BLaER1 (cell line): Measurements from ENCODE around the gene EFNA5.

Experiments used
- H3K27ac ChIP-seq: shearing (Covaris generic); formaldehyde crosslinking; 2 replicates; pipeline ENCODE4 v1.8.1; 2022
- H3K27me3 ChIP-seq: shearing (Covaris generic); formaldehyde crosslinking; 2 replicates; pipeline ENCODE4 v1.8.1; 2022
- H3K36me3 ChIP-seq: shearing (Covaris generic); formaldehyde crosslinking; 2 replicates; pipeline ENCODE4 v1.8.1; 2022
- H3K4me1 ChIP-seq: shearing (Covaris generic); formaldehyde crosslinking; 2 replicates; pipeline ENCODE4 v1.8.1; 2022
- H3K4me2 ChIP-seq: shearing (Covaris generic); formaldehyde crosslinking; 2 replicates; pipeline ENCODE4 v1.8.1; 2022
- H3K4me3 ChIP-seq: shearing (Covaris generic); formaldehyde crosslinking; 2 replicates; pipeline ENCODE4 v1.8.1; 2022
- H3K9ac ChIP-seq: shearing (Covaris generic); formaldehyde crosslinking; 2 replicates; pipeline ENCODE4 v1.8.1; 2022
- H3K9me3 ChIP-seq: shearing (Covaris generic); formaldehyde crosslinking; 2 replicates; pipeline ENCODE4 v1.8.1; 2022
- H4K20me1 ChIP-seq: shearing (Covaris generic); formaldehyde crosslinking; 2 replicates; pipeline ENCODE4 v1.8.1; 2022
- Cebpa-rat ChIP-seq: shearing (Covaris generic); IDR thresholded peaks from 2 replicates; pipeline ENCODE4 v1.8.1; 2022

EFNA5 gene

DNA sequence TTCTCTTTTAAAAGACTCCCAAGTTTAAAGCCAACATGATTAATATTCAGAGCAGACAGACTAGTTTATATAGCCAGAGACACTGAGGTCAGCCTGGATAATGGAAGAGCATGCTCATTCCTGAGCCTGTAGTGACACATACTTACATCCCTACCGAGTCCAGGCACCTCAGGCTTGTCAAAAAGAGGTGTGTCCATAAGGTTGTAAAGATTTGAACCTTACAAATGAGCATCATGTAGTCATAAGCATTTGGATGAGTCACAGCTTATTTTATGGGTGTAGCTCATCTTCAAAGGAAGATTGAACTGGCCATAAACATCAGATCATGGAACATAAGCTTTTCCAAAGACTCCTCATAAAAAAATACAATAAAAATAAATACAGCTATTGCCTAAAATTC, 333.5 kb downstream of the EFNA5 start:
- Histone ChIP-seq H3K4me3 (no peak overlapping the region), H3K9me3 (no peaks in the 10 kb centered on the region), H3K4me2 (no peak overlapping the region), H4K20me1 (no peaks in the 10 kb centered on the region), H3K27me3 (no peaks in the 10 kb centered on the region), H3K9ac (no peak overlapping the region), H3K27ac (no peak overlapping the region), H3K36me3 (no peaks in the 10 kb centered on the region), H3K4me1 (no peaks in the 10 kb centered on the region)
- TF ChIP-seq Cebpa-rat: no peak

DNA sequence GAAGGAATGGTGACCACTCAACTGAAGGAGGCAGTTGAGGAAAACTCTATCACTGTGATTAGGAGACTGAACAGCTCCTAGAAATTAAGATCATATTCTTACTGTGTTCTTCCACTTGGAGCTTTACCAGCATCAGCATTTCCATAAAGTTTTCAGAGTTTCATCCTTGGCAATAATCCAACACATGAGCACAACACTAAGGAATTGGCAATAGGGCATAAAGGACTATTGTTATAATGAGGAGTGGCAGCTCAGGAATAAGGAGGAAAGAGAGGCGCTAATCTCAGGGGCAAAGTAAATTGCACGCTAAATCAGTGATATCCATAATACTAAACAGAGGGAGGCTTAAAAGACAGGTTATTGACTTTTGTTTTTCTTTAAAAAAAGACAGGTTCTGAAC, 338.9 kb downstream of the EFNA5 start:
- H3K27ac ChIP-seq: no peak overlapping the region
- H3K9me3 ChIP-seq: no peaks in the 10 kb centered on the region
- H3K4me1 ChIP-seq: no peaks in the 10 kb centered on the region
- no peak overlapping the region for H3K4me3 ChIP-seq
- H3K4me2 ChIP-seq: no peak overlapping the region
- H3K9ac ChIP-seq: no peak overlapping the region
- no peaks in the 10 kb centered on the region for H4K20me1 ChIP-seq
- H3K27me3 ChIP-seq: no peaks in the 10 kb centered on the region
- TF ChIP-seq Cebpa-rat: no peak
- no peaks in the 10 kb centered on the region for H3K36me3 ChIP-seq

DNA sequence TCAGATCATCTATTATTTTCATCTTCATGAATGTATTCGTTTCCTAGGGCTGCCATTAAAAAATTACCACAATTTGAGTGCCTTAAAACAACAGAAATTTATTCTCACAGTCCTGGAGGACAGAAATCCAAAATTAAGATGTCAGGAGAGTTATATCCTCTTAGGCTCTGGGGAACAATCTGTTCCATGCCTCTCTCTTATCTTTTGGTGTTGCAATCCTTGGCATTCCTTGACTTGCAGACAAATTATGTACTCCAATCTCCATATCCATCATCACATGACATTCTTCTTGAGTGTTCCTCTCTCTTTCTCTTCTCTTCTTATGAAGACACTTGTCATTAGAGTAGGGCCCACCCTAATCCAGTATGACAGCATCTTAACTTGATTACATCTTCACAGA, 339.4 kb downstream of the EFNA5 start:
- no peak overlapping the region for H3K4me2 ChIP-seq
- H3K27me3 ChIP-seq: no peaks in the 10 kb centered on the region
- no peak for TF ChIP-seq Cebpa-rat
- no peaks in the 10 kb centered on the region for H3K36me3 ChIP-seq
- H3K27ac ChIP-seq: no peak overlapping the region
- H3K4me3 ChIP-seq: no peak overlapping the region
- no peaks in the 10 kb centered on the region for H4K20me1 ChIP-seq
- H3K4me1 ChIP-seq: no peaks in the 10 kb centered on the region
- no peak overlapping the region for H3K9ac ChIP-seq
- H3K9me3 ChIP-seq: no peaks in the 10 kb centered on the region

DNA sequence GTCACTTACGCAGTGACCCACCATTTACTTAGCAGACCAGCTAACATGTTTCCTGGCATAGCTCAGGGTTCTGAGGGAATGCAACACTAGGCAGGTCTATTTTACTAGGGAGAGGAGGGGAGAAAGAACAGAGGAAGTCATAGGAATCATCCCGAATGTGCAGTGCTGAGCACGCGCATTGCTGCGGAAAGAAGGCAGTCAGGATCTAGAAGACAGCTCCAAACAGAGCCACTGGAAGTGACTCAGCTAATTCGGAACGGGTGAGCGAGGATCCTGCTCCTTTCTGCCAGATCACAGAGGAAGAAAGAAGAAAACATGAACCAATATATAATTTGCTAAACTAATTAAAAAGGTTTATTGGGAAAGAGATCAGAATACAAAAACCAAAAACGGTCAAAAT, 339.8 kb downstream of the EFNA5 start:
- no peaks in the 10 kb centered on the region for H3K4me1 ChIP-seq
- H4K20me1 ChIP-seq: no peaks in the 10 kb centered on the region
- H3K27ac ChIP-seq: no peak overlapping the region
- no peak for TF ChIP-seq Cebpa-rat
- no peaks in the 10 kb centered on the region for H3K27me3 ChIP-seq
- H3K4me2 ChIP-seq: no peak overlapping the region
- no peaks in the 10 kb centered on the region for H3K36me3 ChIP-seq
- no peaks in the 10 kb centered on the region for H3K9me3 ChIP-seq
- H3K4me3 ChIP-seq: no peak overlapping the region
- no peak overlapping the region for H3K9ac ChIP-seq

DNA sequence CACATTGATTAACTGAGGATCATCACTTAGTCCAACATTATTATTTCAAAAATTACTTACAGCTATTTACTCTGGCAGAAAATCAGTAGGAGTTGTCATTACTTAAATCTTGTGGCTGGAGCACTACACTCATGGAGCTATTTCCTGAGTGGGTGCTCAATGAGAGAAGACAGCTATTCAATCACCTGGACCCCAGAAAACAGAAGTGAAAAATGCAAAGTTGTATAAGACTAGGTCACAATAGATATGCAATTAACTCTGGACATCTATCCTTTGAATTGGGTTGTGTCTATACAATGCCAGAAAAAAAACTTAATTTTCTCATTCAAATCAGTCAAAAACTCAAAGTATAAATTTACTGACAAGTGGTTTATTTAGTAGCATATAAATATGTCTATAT, 340.9 kb downstream of the EFNA5 start:
- no peak for TF ChIP-seq Cebpa-rat
- Histone ChIP-seq H3K4me2 (no peak overlapping the region), H3K4me3 (no peak overlapping the region)

More for the DNA sequence above, 340.9 kb downstream of the EFNA5 start:
- Histone ChIP-seq H3K9me3 (no peaks in the 10 kb centered on the region), H3K4me1 (no peaks in the 10 kb centered on the region), H3K9ac (no peak overlapping the region), H4K20me1 (no peaks in the 10 kb centered on the region), H3K27ac (no peak overlapping the region), H3K36me3 (no peaks in the 10 kb centered on the region), H3K27me3 (no peaks in the 10 kb centered on the region)
